Daoy (cell line): ENCODE results near the gene PRCD. TPM values are rescaled to one million over a fixed set of nuclear protein-coding genes. Genes with fewer than 3 reads are reported as not detected.
A peak's percentile ranks its signal among the peaks of the same experiment; 100 is the strongest.

Experiments used
- DNase-seq: peaks from one replicate; pipeline ENCODE4 v3.0.0-alpha.2; 2015; ENCODE audit warnings: low read depth
- total RNA-seq: library from RNA; depleted of rRNA; stranded (reverse); fragments of >200 nt; shearing (Covaris generic); gene quantifications from 2 replicates; pipeline ENCODE4 v1.2.3, GENCODE V29; 2014; rRNA removed

The PRCD gene, protein sequence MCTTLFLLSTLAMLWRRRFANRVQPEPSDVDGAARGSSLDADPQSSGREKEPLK
- 0.51 TPM in 1 of 2 replicates, not detected in the other for total RNA-seq

DNA sequence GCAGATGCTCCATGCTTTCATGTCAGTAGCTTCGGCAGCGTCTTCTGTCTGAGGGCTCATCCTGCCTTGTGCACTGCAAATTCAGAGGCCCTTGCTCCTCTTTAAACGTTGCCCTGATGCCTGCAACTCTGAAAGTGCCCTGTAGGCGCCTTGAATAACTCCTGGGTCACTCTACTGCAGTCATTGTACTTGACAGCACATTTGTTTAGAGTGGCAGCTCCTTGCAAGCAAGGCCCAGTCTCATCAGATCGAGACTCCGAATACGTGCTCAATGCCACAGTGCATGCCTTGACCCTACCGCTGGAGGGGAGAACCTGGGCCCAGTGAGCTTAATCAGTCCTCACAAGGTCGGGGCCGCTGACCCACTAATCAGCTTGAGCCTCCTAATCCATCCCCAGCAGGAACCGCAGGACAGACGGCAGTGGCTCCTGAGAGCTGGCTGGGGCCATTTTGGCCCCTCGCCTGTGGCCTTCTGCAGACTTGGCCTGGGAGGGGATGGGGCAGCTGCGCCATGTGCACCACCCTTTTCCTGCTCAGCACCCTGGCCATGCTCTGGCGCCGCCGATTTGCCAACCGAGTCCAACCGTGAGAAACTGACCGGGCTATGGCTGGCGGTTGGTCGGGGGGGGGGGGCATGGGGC is at the start of gene PRCD:
PRCD (plus strand) TSS at position 414 of the 641 bp plus-strand sequence; CDS start at position 512, 98 bp downstream.
- no peak for DNase-seq

DNA sequence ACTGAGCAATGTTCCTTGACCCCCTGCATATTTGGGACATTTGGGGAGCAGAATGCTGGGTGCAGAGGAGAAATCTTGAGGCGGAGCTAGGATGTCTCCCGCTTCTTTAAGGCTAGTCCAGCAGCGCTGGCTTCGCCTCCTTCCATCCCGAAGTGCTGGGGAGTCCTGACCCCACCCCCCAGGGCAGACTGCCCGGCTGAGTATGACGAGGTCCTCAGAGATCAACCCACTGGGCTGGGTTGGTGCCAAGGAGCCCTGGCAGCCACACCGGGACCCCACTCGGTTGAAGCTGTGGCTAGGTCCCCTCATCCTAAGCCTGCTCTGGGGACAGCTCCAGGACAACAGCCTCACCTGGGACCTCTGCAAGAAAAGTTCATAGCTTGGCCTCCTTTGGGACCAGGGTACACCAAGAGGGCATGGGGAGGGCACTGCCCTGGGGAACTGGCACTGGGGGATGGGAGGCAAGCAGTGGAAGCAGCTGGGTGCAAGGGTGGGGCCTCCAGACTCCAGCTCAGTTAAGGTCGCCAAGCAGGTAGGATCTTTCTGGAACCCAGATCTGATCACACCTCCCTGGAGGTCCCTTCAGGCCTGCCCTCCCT is 49.6 kb upstream of the PRCD start:
- no peak for DNase-seq

DNA sequence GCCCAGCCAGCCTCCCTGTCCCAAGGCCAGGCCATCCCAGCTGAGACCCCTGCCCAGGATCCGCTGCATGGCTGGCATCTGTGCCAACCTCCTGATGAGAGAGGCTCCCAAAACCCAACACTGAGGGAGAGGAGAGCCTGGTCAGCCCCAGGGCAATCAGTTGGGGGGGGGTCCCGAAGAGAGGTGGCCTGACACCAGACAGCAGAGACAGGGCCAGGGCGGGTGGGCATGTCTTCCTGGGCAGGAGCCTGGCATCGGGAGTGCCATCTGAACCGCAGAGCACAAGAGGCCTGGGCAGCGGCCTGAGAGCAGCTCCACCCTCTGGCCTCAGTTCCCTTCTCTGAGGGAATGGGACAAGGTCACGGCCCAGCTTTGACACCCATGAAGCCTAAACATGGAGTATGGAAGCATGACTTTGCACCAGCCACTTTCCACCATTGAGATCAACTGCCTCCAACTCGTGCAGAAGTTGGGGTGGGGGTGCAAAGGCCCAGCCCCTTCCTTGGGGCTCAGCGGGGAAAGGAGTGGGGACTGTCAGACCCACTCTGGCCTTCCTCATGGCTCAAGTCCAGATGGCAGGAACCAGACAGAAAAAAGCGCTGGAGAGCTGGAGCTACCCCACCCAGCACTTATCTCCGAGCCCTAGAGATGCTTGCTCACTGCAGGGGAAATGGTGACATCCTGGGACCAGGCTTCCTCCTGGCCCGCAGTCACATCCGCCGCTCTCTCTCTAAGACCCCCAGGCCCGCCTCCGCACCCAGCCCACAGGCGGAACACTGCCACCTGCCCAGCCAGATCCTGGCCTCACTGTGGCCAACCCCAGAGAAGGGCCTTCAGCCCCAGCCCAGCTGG is 48.3 kb upstream of the PRCD start:
- no peak for DNase-seq

DNA sequence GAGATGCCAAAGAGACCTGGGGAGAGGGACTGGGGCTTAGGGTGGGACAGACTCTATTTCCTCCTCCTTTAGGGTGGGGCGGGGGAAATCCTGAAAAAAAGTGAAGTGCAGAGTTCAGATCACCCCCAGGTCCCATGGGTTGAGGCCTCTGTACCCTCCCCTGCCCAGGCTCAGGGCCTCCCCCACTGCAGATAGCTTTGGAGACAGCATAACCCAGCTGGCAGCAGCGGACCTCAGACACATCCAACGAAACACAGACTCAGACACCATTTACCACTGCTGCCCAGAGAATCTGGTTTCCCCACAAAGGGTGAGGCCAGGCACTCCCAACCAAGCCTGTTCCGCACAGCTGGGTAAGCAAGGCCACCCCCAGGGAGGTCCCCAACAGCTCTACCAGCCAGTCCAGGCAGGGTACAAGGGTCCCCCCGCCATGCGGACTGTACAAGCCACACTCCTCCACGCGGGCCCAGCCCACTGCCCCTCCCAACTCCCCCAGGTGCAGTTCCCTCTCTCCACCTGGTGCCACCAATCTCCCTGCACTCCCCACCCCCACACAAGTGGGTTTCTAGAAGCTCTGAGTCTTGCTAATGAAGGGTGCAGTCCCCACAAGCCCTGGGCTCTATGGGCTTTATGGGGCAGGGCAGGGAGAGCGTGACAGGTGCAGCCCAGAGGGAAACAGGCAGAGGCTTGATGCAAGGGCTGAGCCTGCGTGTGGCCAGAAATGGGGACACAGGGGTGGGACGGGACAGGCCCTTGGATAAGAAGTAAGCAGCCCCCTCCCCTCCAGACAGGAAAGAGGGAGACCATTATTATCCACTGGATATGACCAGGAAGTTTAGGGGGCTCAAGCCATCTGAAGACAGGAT is 47.5 kb upstream of the PRCD start:
- DNase-seq: no peak

- DNase-seq: peak; percentile 83
Measured at GRCh38 chr17:76492989-76493501, 46.8 kb upstream of the PRCD start.

- no peak for DNase-seq
Measured at GRCh38 chr17:76493505-76494167, 46.2 kb upstream of the PRCD start.

DNA sequence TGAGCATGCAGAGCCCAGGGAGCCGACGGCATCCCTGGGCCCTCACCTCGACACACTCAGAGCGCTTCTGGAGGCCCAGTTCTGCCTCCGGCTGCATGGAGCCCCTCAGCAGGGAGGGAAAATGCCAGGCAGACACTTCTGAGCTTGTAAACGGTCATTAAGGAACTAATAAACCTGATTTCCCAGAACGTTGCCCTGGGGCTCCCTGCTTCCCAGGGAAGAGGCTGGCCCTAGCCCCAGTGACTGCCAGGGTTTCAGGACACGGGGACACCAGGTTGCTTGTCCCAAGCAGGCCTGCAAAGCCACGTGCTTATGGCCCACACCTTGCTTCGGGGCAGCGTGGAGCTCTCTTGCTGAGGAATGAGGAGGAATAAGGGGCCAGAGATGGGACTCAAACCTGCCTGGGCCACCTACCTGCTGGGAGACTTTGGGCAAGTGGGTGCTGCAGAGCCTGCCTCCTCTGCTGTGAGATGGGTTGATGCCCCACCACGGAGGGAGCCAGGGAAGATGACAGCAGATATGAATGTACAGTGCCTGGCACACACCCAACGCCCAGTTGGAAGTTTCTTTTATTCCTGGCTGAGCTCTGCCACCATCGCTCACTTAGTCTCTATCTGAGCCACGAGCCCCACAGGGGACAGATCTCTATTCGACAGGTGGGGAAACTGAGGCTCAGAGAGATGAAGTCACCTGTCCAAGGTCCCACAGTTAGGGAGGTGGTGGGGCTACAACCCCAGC is 44.0 kb upstream of the PRCD start:
- DNase-seq: no peak

DNA sequence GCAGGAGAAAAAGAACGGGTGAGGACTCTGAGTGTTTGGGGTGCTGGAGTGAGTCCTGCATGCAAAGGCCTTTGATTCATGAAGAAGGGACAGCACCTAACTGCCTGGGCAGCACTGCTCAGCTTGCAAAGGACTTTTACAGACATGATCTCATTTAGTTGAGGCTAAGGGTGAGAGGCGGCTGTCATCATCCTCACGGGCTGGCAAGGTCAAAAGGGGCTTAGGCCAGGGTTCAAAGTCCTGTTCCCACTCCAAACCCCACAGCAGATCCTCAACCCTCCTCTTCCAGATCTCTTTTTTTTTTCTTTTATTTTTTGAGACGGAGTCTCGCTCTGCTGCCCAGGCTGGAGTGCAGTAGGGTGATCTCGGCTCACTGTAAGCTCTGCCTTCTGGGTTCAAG is 43.4 kb upstream of the PRCD start:
- DNase-seq: no peak

- DNase-seq: no peak
Measured at GRCh38 chr17:76497699-76497978, 42.2 kb upstream of the PRCD start.

GRCh38 chr17:76497979-76498875 is 41.6 kb upstream of the PRCD start:
- DNase-seq: peak; percentile 96

DNA sequence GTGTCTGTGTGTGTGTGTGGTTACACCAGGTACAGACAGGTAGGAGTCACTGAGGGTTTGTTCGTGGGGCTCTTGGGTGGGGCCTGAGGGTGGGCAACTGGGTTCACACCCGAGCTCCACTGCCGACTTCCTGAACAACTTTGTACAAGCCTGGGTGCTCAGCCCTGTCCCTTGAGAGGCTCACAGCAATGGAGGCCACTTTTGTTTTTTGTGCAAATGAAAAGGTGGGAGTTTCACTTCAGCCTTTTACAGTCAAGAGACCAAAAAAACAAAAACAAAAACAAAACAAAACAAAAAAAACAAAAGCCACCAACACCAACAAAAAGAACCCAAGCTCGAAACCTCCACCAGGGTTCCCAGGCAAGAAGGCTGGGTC is 41.0 kb upstream of the PRCD start:
- DNase-seq: no peak

DNA sequence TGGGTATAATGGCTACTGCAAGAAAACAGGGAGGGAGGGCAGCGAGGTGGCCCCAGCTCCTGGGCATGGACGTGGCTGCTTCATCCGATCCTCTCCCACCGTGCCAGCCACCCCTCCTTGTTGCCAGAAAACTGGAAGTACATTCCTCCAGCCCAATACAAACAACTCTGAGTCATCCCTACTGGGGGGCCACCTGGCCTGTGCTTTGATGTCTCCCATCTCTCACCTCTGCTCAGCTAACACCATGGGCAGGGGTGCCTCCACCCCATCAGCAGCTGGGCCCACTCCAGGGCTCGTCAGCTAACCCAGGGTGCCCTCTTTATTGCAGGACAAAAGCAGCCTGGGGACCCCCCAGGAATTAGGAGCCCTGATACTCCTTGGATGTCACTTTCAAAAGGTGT is 40.6 kb upstream of the PRCD start:
- peak; percentile 72 for DNase-seq

DNA sequence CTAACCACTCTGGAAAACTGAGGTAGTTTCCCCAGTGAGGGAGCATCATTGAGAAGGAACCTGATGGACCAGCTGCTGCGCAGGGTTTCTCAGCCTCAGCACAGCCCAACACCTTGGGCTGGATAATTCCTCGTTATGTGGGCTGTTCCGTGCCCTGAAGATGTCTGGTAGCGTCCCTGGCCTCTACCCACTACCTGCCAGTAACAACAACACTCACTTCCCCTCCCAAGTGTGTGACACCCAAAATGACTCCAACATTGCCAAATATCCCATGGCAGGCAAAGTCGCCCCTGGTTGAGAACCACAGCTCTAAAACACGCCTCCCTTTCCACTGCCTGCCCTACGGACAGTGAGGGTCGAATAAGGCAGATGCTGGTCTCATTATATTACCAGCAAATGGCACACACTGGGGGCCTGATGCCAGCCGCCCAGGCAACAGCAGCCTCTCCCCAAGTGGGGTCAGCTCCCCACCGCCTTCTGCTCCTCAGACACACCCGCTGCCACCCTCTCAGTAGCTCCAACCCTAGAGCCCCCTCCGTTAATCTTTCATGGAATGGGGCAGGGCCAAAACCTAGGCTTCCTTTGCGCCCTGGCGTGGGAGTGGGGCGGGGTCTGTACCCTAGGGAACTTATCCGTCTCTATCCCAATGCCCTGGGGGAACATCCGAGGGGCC is 39.6 kb upstream of the PRCD start:
- DNase-seq: no peak

- no peak for DNase-seq
Measured at GRCh38 chr17:76500747-76501017, 39.2 kb upstream of the PRCD start.

GRCh38 chr17:76501018-76501826 is 38.6 kb upstream of the PRCD start, which contains the start of gene RHBDF2:
TSS of gene RHBDF2 (minus strand) at chr17:76501423. CDS start at chr17:76481524, 19,899 bp downstream.
- peak; percentile 85 for DNase-seq

GRCh38 chr17:76501827-76502307 is 38.0 kb upstream of the PRCD start:
- DNase-seq: no peak

- no peak for DNase-seq
Measured at GRCh38 chr17:76502341-76503211, 37.3 kb upstream of the PRCD start.
